Limb (tissue), 2 donors: ENCODE results near the gene SEMA3E.

Source experiments
- DNase-seq, 2 donors: peaks; one replicate each; pipeline ENCODE4 v3.0.0-alpha.2; 2016; ENCODE audit errors: extremely low spot score in 2 of 2

Gene SEMA3E

GRCh38 chr7:83355143-83355542 is 293.8 kb downstream of the SEMA3E start:
- no peak for DNase-seq

GRCh38 chr7:83347945-83348444 is 300.9 kb downstream of the SEMA3E start:
- no peak for DNase-seq

- DNase-seq: no peak
These were observed 309.0 kb downstream of the SEMA3E start for GRCh38 chr7:83339907-83340306.

- DNase-seq: no peak
These were observed 310.5 kb downstream of the SEMA3E start for GRCh38 chr7:83338277-83338950.

- DNase-seq: no peak
These were observed 311.9 kb downstream of the SEMA3E start for GRCh38 chr7:83337050-83337449.

- DNase-seq: no peak
These were observed 322.7 kb downstream of the SEMA3E start for GRCh38 chr7:83326223-83326622.

GRCh38 chr7:83325083-83325482 is 323.9 kb downstream of the SEMA3E start:
- DNase-seq: no peak

- DNase-seq: no peak
These were observed 324.3 kb downstream of the SEMA3E start for GRCh38 chr7:83324596-83324995.

GRCh38 chr7:83321011-83321410 is 327.9 kb downstream of the SEMA3E start:
- no peak for DNase-seq

- DNase-seq: no peak
These were observed 335.0 kb downstream of the SEMA3E start for GRCh38 chr7:83313931-83314330.
